Activated T-helper 1 cell treated with anti-CD3 and anti-CD28 coated beads, Interleukin-12 subunit alpha, Interleukin-12 subunit beta, Interleukin-2, Interleukin-4 antibody, amounts not matched to agents 30 ng/mL and 10 ng/mL and 1 ng/mL, durations not matched to agents 14 hours and 24 hours and 36 hours (primary cell): ENCODE results near the gene GNAZ. TPM values are rescaled to one million over a fixed set of nuclear protein-coding genes. Genes with fewer than 3 reads are reported as not detected.
A peak's percentile ranks its signal among the peaks of the same experiment; 100 is the strongest.

Experiments
- DNase-seq: peaks from one replicate; pipeline ENCODE4 v3.0.0; 2021; ENCODE audit warnings: low spot score
- H3K27ac Mint-ChIP-seq: one replicate; pipeline ENCODE4 v1.8.0; 2021; ENCODE audit warnings: mild to moderate bottlenecking, mixed read lengths
- H3K27me3 Mint-ChIP-seq: one replicate; pipeline ENCODE4 v1.8.0; 2022; ENCODE audit warnings: mild to moderate bottlenecking, moderate library complexity, mixed read lengths; ENCODE audit not compliant: insufficient read depth
- H3K36me3 Mint-ChIP-seq: one replicate; pipeline ENCODE4 v1.8.0; 2021; ENCODE audit warnings: low read depth, mixed read lengths
- H3K4me1 Mint-ChIP-seq: one replicate; pipeline ENCODE4 v1.8.0; 2021; ENCODE audit warnings: low read depth, mixed read lengths
- H3K4me3 Mint-ChIP-seq: one replicate; pipeline ENCODE4 v1.8.0; 2021; ENCODE audit warnings: mild to moderate bottlenecking, moderate library complexity, mixed read lengths
- H3K9me3 Mint-ChIP-seq: one replicate; pipeline ENCODE4 v1.8.0; 2021; ENCODE audit warnings: mixed read lengths
- intact Hi-C: fragments of 100-400 bp; cut with micrococcal nuclease; formaldehyde crosslinking; loops from one replicate; pipeline ENCODE4 v1.15.1; 2024
- total RNA-seq: library from RNA; stranded (reverse); gene quantifications from 2 replicates; pipeline ENCODE4 v1.2.3, GENCODE V29; 2022

Gene GNAZ
- total RNA-seq, 1 donor from 2014 or later, result 0.75 TPM

DNA sequence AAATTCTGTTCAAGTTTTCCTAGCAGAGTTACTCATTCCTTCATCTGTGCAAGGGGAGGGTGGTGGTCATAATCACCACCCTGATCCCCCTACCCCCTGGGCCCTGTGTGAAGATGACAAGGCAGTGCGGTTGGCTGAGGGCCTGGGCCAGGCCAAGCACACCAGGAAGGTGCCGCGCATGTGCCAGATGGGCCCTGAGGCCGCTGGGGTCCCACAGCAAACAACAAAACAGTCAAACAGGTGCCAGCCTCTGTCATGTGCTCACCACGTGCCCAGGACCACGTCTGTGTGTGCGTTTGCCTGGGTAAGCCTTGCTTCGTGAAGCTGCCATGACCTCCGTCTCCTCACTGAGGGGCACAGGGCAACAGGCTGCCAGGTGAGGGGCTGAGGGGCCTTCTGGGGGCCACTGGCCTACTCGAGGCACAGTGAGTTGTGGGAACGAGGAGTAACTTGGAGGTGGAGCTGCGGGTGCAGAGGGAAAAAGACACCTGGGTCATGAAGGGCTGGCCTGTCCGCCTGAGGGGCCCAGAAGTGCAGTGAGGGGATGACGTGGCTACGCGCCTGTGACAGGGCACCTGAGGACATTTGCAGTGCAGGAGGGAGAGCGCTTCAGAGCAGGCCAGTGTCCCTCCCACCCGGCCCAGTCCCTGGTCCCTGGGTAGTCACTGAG is 45.6 kb downstream of the GNAZ start:
- Mint-ChIP-seq H3K27ac (no peak overlapping the region), H3K27me3 (no peaks in the 10 kb centered on the region), H3K36me3 (peaks cover 5% of the 10 kb centered on the region), H3K9me3 (peaks cover 6% of the 10 kb centered on the region), H3K4me1 (peaks cover 11% of the 10 kb centered on the region), H3K4me3 (no peak overlapping the region)
- intact Hi-C loops, result no loop called here
- DNase-seq, result no peak

DNA sequence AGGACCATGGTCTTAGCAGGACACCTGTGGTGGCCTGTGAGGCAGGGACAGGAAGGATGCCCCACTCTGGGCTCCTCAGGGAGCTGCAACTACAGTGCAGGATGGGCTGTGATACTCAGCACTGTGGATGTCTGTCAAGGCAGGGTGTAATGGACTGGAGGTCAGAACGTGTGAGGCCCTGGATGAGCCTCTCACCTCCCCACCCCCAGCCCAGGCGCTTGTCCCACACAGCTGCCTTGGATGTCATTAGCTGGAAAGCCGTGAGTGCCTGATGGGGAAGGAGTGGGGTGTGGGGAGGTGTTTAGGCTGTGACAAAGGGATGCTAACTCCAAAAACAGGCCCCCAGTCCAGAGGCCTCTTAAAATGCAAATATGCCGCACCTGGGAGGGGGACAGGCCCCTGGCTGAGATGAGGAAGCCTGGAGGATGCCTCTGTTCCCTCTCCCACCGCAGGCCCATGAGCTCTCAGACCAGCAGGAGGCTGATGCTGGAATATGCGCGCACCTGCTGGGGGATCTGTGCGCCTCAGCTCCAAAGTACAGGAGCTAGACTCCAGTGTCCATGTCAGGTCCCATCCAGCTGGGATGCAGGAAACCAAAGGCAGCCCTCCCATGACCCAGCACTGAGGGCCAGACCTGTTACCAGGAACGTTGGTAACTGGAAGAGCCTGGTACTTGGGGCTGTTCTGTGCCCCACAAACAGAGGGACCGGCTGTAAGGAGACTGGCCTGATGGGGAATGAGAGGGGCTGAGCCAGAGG is 46.4 kb downstream of the GNAZ start:
- Mint-ChIP-seq H3K36me3 (peaks cover 5% of the 10 kb centered on the region), H3K4me1 (peaks cover 11% of the 10 kb centered on the region), H3K9me3 (peaks cover 6% of the 10 kb centered on the region), H3K27me3 (no peaks in the 10 kb centered on the region), H3K4me3 (no peak overlapping the region), H3K27ac (no peak overlapping the region)
- intact Hi-C loops, result no loop called here
- DNase-seq, result no peak

DNA sequence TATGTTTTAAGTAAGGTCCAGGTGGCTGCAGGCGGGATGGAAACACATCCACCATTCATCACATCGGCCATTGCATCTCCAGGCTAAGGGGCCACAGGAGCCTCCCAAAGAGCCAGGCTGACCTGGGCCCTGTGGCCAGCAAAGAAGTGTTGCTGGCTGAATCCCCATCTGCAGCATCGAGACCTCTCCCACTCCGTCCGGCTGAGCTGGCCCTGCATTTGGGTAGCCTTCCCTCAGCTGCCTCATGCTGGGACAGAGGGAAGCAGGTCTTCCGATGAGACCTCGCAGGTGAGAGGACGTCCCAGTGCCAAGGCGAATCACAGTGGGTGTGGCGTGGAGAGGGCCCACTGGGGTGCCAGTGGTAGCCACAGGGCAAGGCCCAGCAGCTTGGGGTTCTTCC is 47.0 kb downstream of the GNAZ start:
- Mint-ChIP-seq H3K27me3 (no peaks in the 10 kb centered on the region), H3K9me3 (peaks cover 6% of the 10 kb centered on the region), H3K27ac (no peak overlapping the region), H3K4me1 (peaks cover 11% of the 10 kb centered on the region), H3K36me3 (peaks cover 5% of the 10 kb centered on the region), H3K4me3 (no peak overlapping the region)
- no peak for DNase-seq
- intact Hi-C loops, result no loop called here

DNA sequence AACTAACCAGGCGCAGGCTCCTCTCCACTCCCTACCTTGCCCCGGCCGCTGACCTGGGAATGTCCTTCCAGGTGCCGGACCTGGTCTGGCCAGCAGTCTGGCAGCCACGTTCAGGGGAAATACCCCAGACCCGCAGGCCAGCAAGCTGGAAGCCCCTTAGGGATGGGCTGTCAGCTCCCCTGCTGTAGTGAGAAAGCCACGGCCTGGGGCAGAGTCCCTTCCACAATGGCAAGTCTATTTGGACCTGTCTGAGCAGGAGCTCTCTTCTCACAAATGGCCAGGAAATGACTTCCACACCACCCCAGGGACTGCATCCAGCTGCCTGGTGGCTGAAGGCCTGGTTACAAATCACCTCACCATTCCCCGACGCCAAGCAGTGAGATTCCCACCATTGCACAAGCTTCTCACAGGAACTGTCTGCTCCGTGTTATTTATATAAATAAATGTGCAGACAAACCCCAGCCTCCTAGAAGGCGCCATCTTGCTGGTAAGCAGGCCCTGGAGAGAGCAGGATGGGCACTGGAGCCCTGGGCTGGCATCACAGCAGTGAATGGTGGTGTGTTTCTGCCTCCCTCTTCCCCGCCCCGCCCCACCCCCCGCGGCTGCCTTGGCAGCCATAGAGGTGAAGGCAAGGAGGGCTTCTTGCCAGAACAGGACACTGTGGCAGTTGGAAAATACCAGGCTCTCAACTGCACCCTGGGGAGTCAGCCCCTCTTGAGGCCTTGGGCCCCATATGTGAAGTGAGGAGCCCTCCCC is 47.8 kb downstream of the GNAZ start:
- intact Hi-C loops, result no loop called here
- Mint-ChIP-seq H3K27me3 (no peaks in the 10 kb centered on the region), H3K9me3 (peaks cover 6% of the 10 kb centered on the region), H3K36me3 (peaks cover 5% of the 10 kb centered on the region), H3K4me1 (peaks cover 11% of the 10 kb centered on the region), H3K4me3 (no peak overlapping the region), H3K27ac (no peak overlapping the region)
- DNase-seq, result no peak

DNA sequence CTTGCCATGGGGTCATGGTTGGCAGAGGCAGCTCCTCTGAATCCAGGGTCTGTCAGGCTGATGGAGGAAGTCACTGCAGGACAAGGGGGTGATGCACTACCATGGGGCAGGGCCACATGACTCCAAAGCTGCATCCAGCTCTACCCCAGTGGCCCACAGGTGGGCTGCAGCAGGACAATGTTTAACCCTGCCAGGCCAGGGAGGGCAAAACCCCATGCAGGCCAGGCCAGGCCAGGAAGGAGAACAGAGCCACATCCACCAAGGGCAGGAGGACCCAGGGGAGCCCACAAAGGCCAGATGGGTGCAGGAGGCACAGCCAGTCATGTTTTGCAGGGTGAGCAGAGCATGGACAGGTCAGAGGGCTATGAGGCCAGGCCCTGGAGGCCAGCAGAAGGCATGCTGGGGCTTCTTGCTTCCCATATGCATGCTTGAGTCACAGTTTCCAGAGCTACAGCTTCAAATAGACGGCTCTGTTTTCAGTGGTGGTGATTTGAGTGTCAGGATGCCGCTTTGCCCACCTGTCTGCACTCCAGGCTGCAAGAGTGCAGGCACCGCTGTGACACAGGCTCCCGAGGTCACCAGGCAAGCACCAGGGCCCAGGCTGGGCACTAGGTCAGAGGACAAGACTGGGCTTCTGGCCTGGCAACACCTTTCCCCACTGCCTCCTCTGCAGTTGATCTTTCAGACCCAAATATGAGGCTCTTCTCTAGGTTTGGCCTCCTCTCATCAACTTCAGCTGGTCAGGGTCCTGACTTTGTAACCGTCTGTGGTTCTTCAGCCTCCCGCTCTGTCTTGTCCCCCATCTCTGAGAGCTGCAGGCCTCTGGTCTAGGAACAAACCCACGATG is 48.6 kb downstream of the GNAZ start:
- Mint-ChIP-seq H3K4me1 (peaks cover 11% of the 10 kb centered on the region), H3K36me3 (peaks cover 5% of the 10 kb centered on the region), H3K27ac (peak overlapping the region; percentile 88), H3K27me3 (no peaks in the 10 kb centered on the region), H3K9me3 (peaks cover 6% of the 10 kb centered on the region), H3K4me3 (peak overlapping the region; percentile 15)
- intact Hi-C loops, result no loop called here
- no peak for DNase-seq

DNA sequence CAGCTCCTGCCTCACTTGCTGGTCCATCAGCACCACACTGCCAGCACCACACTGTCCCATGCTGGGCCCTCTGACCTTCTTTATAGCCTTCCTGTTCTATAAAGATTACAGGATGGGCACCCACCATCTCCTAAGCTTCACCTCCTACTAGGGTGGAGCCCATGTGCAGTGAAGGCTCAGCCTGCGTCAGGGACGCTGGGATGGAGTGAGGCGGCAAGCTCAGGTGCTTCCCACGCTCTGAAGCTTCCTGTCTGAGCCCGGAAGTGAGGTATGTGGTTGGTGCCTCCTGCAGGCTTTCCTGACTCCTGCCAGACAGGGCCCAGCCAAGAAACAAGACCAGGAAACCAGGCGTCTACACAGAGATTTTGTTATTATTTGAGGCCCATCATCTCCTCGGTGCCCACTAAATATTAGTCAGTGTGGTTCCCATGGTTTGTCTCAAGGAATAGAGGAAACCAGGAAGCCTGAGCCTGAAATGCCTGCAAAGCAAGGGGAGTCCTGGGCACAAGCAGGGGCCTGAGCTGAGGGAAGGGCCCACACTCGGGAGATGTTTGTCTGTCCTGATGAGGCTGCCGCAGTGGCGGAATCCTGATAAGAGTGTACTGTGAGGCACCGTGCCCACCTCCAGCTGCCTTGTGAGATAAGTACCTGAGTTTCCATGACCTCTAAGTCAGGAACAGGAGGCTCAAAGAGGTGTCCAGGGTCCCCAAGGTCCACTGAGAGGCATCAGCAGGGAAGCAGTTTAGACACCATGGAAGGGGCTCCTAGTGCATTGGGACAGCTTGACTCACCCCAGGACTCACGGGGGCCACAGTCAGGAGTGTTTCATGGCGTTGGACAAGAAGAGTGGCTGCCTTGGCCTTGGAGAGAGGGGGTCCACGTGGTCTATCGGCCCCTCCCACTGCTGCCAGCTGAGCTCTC is 49.4 kb downstream of the GNAZ start:
- Mint-ChIP-seq H3K4me3 (peak overlapping the region; percentile 15), H3K9me3 (peaks cover 6% of the 10 kb centered on the region), H3K27ac (peak overlapping the region; percentile 88), H3K27me3 (no peaks in the 10 kb centered on the region), H3K36me3 (peaks cover 5% of the 10 kb centered on the region), H3K4me1 (peaks cover 11% of the 10 kb centered on the region)
- DNase-seq, result peak; percentile 37
- intact Hi-C loops, result no loop called here

DNA sequence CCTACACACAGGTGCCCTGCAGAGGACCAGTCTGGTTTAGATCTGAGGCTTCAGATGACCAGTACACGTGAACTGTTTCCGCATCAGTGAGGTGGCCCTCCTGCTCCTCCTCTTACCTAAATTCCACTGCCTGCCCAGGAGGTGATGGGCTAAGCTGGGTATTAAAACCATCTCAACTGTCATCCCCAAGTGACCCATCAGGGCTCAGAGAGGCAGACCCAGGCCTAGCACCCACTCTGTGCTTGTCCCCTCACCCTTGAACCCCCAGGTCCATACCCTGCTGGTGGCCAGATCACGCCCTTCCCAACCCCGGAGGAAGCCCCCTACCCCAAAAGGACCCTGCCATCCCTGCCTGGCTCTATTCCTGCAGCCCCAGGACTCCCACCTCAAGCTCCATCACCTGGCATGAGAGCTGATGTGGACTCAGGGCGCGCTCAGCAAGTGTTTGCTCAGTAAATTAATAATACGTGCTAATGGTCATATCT is 50.1 kb downstream of the GNAZ start:
- no peak for DNase-seq
- H3K27ac Mint-ChIP-seq, result no peak overlapping the region
- peaks cover 5% of the 10 kb centered on the region for H3K36me3 Mint-ChIP-seq
- H3K4me1 Mint-ChIP-seq, result peaks cover 11% of the 10 kb centered on the region
- no peak overlapping the region for H3K4me3 Mint-ChIP-seq
- H3K27me3 Mint-ChIP-seq, result no peaks in the 10 kb centered on the region
- H3K9me3 Mint-ChIP-seq, result peaks cover 6% of the 10 kb centered on the region
- intact Hi-C loops, result no loop called here

DNA sequence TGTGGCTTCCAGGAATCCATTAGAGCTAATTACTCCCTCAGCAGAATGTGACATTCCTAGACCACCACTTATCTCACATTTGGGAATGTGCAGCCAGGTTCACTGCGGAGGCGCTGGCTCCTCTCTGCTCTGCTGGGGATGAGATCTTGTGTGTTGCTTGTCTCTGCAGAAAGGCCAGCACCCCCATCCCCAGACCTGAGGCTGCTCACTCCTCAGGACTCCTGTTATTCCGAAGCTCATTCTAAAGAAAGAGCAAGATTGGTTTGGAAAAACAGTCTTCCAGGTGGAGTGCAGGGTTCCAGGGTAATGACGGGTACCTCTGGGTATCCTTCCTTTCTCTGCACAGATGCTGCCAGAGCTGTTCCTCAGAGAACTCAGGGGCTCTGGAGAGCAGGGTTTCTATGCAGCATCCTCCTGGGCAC is 50.7 kb downstream of the GNAZ start:
- peaks cover 11% of the 10 kb centered on the region for H3K4me1 Mint-ChIP-seq
- H3K27me3 Mint-ChIP-seq, result no peaks in the 10 kb centered on the region
- H3K4me3 Mint-ChIP-seq, result no peak overlapping the region
- no peak for DNase-seq
- peaks cover 6% of the 10 kb centered on the region for H3K9me3 Mint-ChIP-seq
- intact Hi-C loops, result no loop called here
- peaks cover 5% of the 10 kb centered on the region for H3K36me3 Mint-ChIP-seq
- H3K27ac Mint-ChIP-seq, result no peak overlapping the region

DNA sequence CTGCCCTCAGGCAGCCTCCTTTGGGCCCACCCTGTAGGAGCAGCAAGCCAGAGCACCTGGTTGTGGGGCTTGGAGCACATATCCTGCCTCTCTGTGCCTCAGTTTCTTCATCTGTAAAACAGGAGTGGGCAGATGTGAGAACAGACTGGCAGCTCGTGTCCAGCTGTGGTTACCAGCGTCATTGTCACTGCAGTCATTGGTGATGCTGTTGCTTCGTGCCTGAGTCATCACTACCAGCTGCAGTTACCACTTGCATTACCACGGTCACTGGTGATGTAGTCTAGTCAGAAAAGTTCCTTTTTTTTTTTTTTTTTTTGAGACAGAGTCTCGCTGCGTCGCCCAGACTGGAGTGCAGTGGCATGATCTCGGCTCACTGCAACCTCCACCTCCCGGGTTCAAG is 51.1 kb downstream of the GNAZ start:
- peaks cover 6% of the 10 kb centered on the region for H3K9me3 Mint-ChIP-seq
- no peak overlapping the region for H3K4me3 Mint-ChIP-seq
- peaks cover 11% of the 10 kb centered on the region for H3K4me1 Mint-ChIP-seq
- DNase-seq, result no peak
- no peak overlapping the region for H3K27ac Mint-ChIP-seq
- intact Hi-C loops, result no loop called here
- H3K27me3 Mint-ChIP-seq, result no peaks in the 10 kb centered on the region
- peaks cover 5% of the 10 kb centered on the region for H3K36me3 Mint-ChIP-seq

DNA sequence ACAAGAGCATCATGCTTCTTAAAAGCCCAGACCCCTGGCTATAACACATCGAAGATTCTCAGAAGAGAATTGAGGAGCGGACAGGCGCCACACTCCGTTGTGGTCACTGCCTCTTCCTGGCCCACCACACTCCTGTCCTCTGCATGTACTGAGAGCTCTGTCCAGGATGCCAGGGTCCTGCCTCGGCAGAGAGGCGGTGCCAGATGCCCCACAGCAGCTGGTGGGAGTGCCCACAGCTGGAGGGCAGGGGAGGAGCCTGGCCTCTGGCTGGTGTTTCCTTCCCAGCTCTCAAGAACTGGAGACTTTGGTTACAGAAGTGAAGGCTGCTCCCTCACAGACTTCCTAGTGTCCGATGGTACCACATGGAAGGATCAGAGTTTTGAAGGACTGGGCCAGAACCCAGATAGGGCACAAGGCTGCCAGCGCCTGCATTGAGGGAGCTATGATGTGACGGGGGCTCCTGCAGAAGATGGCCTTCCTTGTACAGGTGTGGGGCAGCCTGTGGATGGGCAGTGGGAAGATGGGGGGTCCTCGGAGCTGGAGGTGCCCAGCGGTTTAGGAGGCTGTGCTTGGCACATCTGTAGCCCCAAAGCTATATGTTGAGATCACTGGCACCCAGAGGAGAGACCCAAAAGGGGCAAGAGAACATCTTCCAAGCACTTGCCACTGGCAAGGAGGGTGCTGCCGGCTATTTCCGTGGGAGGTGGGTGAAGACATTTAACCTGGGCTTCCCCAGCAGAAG is 52.1 kb downstream of the GNAZ start:
- intact Hi-C loops, result no loop called here
- no peak overlapping the region for H3K4me3 Mint-ChIP-seq
- DNase-seq, result no peak
- peaks cover 6% of the 10 kb centered on the region for H3K9me3 Mint-ChIP-seq
- H3K4me1 Mint-ChIP-seq, result peaks cover 11% of the 10 kb centered on the region
- no peak overlapping the region for H3K27ac Mint-ChIP-seq
- peaks cover 5% of the 10 kb centered on the region for H3K36me3 Mint-ChIP-seq
- H3K27me3 Mint-ChIP-seq, result no peaks in the 10 kb centered on the region
